A673 (cell line): Measurements from ENCODE around the gene PPAN. TPM values are rescaled to one million over a fixed set of nuclear protein-coding genes. Genes with fewer than 3 reads are reported as not detected.

Source experiments
- BruUV-seq: library from RNA; stranded (reverse); fragments of 400-500 nt; replicated peaks from 2 replicates; lab custom pipeline; 2021; lab: Mats Ljungman, UMichigan
- CTCF ChIA-PET: fragments of 300-600 bp; sonication (Branson Sonifier 250); formaldehyde crosslinking; loops from one replicate; lab custom pipeline; 2022; ENCODE audit warnings: antibody characterized with exemption; lab: Charles Lee
- POLR2A ChIA-PET: fragments of 300-600 bp; sonication (Branson Sonifier 250); formaldehyde crosslinking; loops from one replicate; lab custom pipeline; 2022; ENCODE audit warnings: antibody characterized with exemption; ENCODE audit not compliant: low non-redundant PET; lab: Charles Lee
- DNase-seq: peaks from one replicate; pipeline ENCODE4 v3.0.0-alpha.2; 2015; ENCODE audit warnings: low spot score
- H3K27ac ChIP-seq: fragments of 200-600 bp; sonication (generic); 2 replicates; pipeline ENCODE4 v1.5.1; 2016; ENCODE audit warnings: mixed run types, low read depth, mild to moderate bottlenecking, mixed read lengths, antibody characterized with exemption, low read length; ENCODE audit not compliant: poor library complexity, severe bottlenecking
- H3K27me3 ChIP-seq: fragments of 200-600 bp; sonication (generic); replicated peaks from 2 replicates; pipeline ENCODE4 v1.6.1; 2017; ENCODE audit warnings: mixed run types, low read depth, mild to moderate bottlenecking, mixed read lengths, antibody characterized with exemption, low read length; ENCODE audit not compliant: insufficient read depth, poor library complexity
- H3K36me3 ChIP-seq: fragments of 200-600 bp; sonication (generic); 2 replicates; pipeline ENCODE4 v1.6.1; 2016; ENCODE audit warnings: mixed run types, mild to moderate bottlenecking, mixed read lengths, antibody characterized with exemption, low read length; ENCODE audit not compliant: insufficient read depth, poor library complexity, severe bottlenecking
- H3K4me1 ChIP-seq: fragments of 200-600 bp; sonication (generic); 2 replicates; pipeline ENCODE4 v1.6.1; 2017; ENCODE audit warnings: mixed run types, mild to moderate bottlenecking, mixed read lengths, antibody characterized with exemption, low read length; ENCODE audit not compliant: insufficient read depth, poor library complexity, severe bottlenecking
- H3K4me3 ChIP-seq: fragments of 200-600 bp; sonication (generic); 2 replicates; pipeline ENCODE4 v1.5.1; 2016; ENCODE audit warnings: low read depth, mixed run types, mild to moderate bottlenecking, mixed read lengths, low read length; ENCODE audit not compliant: poor library complexity, severe bottlenecking
- H3K9me3 ChIP-seq: fragments of 200-600 bp; sonication (generic); 2 replicates; pipeline ENCODE4 v1.6.1; 2016; ENCODE audit warnings: mixed run types, low read depth, mild to moderate bottlenecking, mixed read lengths, antibody characterized with exemption, low read length; ENCODE audit not compliant: poor library complexity, severe bottlenecking
- CTCF ChIP-seq: fragments of 300-800, 200-600 bp; sonication (generic); conservative IDR thresholded peaks from 2 replicates; pipeline ENCODE4 v1.5.1; 2017; ENCODE audit warnings: low read depth, mild to moderate bottlenecking, antibody characterized with exemption, low read length, moderate library complexity, mixed read lengths
- EZH2 ChIP-seq: fragments of 200-600 bp; sonication (generic); IDR thresholded peaks from 2 replicates; pipeline ENCODE4 v1.6.1; 2017; ENCODE audit warnings: borderline replicate concordance, low read depth, mild to moderate bottlenecking, mixed read lengths, antibody characterized with exemption, low read length; ENCODE audit not compliant: poor library complexity, severe bottlenecking
- intact Hi-C: fragments of 100-400 bp; cut with micrococcal nuclease; formaldehyde crosslinking; loops from one replicate; pipeline ENCODE4 v1.10.0; 2022; ENCODE audit not compliant: unreplicated experiment
- total RNA-seq: library from RNA; stranded (reverse); gene quantifications from 2 replicates; pipeline ENCODE4 v1.2.3, GENCODE V29; 2021

The PPAN gene
- total RNA-seq, 1 experiment from 2014 or later, result 132 TPM

- peaks cover 4% of the 10 kb centered on the region for H3K4me1 ChIP-seq
- intact Hi-C loops, result no loop called here
- H3K4me3 ChIP-seq, result no peak overlapping the region
- no peak overlapping the region for H3K27ac ChIP-seq
- no peaks in the 10 kb centered on the region for H3K9me3 ChIP-seq
- no peaks in the 10 kb centered on the region for H3K27me3 ChIP-seq
- ChIA-PET CTCF (no interaction called here), POLR2A (no interaction called here)
- H3K36me3 ChIP-seq, result no peaks in the 10 kb centered on the region
- no peak for DNase-seq
- TF ChIP-seq CTCF (no peak), EZH2 (no peak)
- BruUV-seq, result no TSS peak
Observed at GRCh38 chr19:10093295-10094186, 12.6 kb upstream of the PPAN start.

GRCh38 chr19:10095622-10095947 is 10.6 kb upstream of the PPAN start:
- H3K36me3 ChIP-seq, result no peaks in the 10 kb centered on the region
- intact Hi-C loops, result no loop called here
- TF ChIP-seq EZH2 (no peak), CTCF (no peak)
- ChIA-PET POLR2A (no interaction called here), CTCF (interaction anchor here (0.6 to 1.2 kb wide), 3 partner anchors 41 to 154 kb away, joined by 3 to 4 read pairs (median 3); no protein-coding TSS in a partner anchor)
- no TSS peak for BruUV-seq
- no peak overlapping the region for H3K27ac ChIP-seq
- H3K9me3 ChIP-seq, result no peaks in the 10 kb centered on the region
- H3K4me3 ChIP-seq, result peak overlapping the region; percentile 19
- H3K4me1 ChIP-seq, result peaks cover 4% of the 10 kb centered on the region
- no peaks in the 10 kb centered on the region for H3K27me3 ChIP-seq
- DNase-seq, result no peak

- intact Hi-C loops, result no loop called here
- peaks cover 4% of the 10 kb centered on the region for H3K4me1 ChIP-seq
- peak overlapping the region; percentile 24 for H3K4me3 ChIP-seq
- H3K27me3 ChIP-seq, result no peaks in the 10 kb centered on the region
- BruUV-seq, result no TSS peak
- CTCF ChIA-PET, result interaction anchor here (0.6 to 1.2 kb wide), 4 partner anchors 40 to 181 kb away, joined by 3 to 4 read pairs (median 3); no protein-coding TSS in a partner anchor
- H3K27ac ChIP-seq, result peak overlapping the region; percentile 68
- H3K36me3 ChIP-seq, result no peaks in the 10 kb centered on the region
- POLR2A ChIA-PET, result no interaction called here
- no peaks in the 10 kb centered on the region for H3K9me3 ChIP-seq
- DNase-seq, result peak; percentile 95
- TF ChIP-seq CTCF (no peak), EZH2 (no peak)
Observed at GRCh38 chr19:10095948-10096614, 10.1 kb upstream of the PPAN start.
